IMR-90 (cell line): ENCODE results near the gene VPS13A. TPM values are rescaled to one million over a fixed set of nuclear protein-coding genes. Genes with fewer than 3 reads are reported as not detected.

Experiments used
- ATAC-seq: fragments of 200-7000 bp; cut with Tn5 transposase; 2 replicates; pipeline ENCODE4 v1.9.1; 2020; ENCODE audit warnings: low read depth, mild to moderate bottlenecking, moderate library complexity
- BruUV-seq: library from RNA; stranded (reverse); fragments of 400-500 nt; replicated peaks from 2 replicates; lab custom pipeline; 2021; lab: Mats Ljungman, UMichigan
- CTCF ChIA-PET: fragments of 300-600 bp; formaldehyde crosslinking; extraction: SDS; loops from one replicate; lab custom pipeline; 2021; ENCODE audit warnings: antibody characterized with exemption; lab: Yijun Ruan, JAX
- POLR2A ChIA-PET: fragments of 300-600 bp; sonication (Branson Sonifier 250); formaldehyde crosslinking; loops from one replicate; lab custom pipeline; 2022; ENCODE audit warnings: antibody characterized with exemption; ENCODE audit not compliant: unreplicated experiment; lab: Charles Lee
- DNase-seq: peaks from one replicate; pipeline ENCODE4 v3.0.0; 2013
- H2AFZ ChIP-seq: replicated peaks from 2 replicates; pipeline ENCODE3; 2013; ENCODE audit warnings: low read length, mild to moderate bottlenecking; ENCODE audit not compliant: poor library complexity
- H2AK5ac ChIP-seq: 2 replicates; pipeline ENCODE4 v1.6.1; 2013; ENCODE audit warnings: low read depth, low read length, inconsistent platforms
- H2AK9ac ChIP-seq: replicated peaks from 2 replicates; pipeline ENCODE3; 2013; ENCODE audit warnings: mild to moderate bottlenecking, low read depth, low read length, moderate library complexity; ENCODE audit not compliant: poor library complexity
- H2BK120ac ChIP-seq: 2 replicates; pipeline ENCODE4 v1.6.1; 2013; ENCODE audit warnings: low read depth, low read length, inconsistent platforms
- H2BK15ac ChIP-seq: 3 replicates; pipeline ENCODE4 v1.6.1; 2013; ENCODE audit warnings: low read depth, low read length, inconsistent platforms
- H2BK20ac ChIP-seq: 2 replicates; pipeline ENCODE4 v1.6.1; 2013; ENCODE audit warnings: low read depth, mild to moderate bottlenecking, inconsistent platforms, low read length, moderate library complexity
- H2BK5ac ChIP-seq: 2 replicates; pipeline ENCODE4 v1.6.1; 2013; ENCODE audit warnings: mild to moderate bottlenecking, low read depth, low read length, inconsistent platforms; ENCODE audit not compliant: poor library complexity, severe bottlenecking
- H3K14ac ChIP-seq: replicated peaks from 2 replicates; pipeline ENCODE4 v1.6.1; 2013; ENCODE audit warnings: low read depth, low read length, inconsistent platforms
- H3K18ac ChIP-seq: 2 replicates; pipeline ENCODE4 v1.6.1; 2013; ENCODE audit warnings: low read depth, low read length, control low read depth
- H3K23ac ChIP-seq: 2 replicates; pipeline ENCODE4 v1.6.1; 2013; ENCODE audit warnings: low read depth, low read length, inconsistent platforms
- H3K27ac ChIP-seq: 2 replicates; pipeline ENCODE4 v1.5.1; 2013; ENCODE audit warnings: mild to moderate bottlenecking, control low read depth, low read length; ENCODE audit not compliant: insufficient read depth
- H3K27me3 ChIP-seq: 2 replicates; pipeline ENCODE4 v1.6.1; 2013; ENCODE audit warnings: low read length; ENCODE audit not compliant: control insufficient read depth, insufficient read depth
- H3K36me3 ChIP-seq: 2 replicates; pipeline ENCODE4 v1.6.1; 2013; ENCODE audit warnings: low read length, mixed read lengths; ENCODE audit not compliant: control insufficient read depth, insufficient read depth
- H3K4ac ChIP-seq: 2 replicates; pipeline ENCODE4 v1.6.1; 2013; ENCODE audit warnings: low read depth, low read length, inconsistent platforms
- H3K4me1 ChIP-seq: 2 replicates; pipeline ENCODE4 v1.6.1; 2013; ENCODE audit warnings: low read length, mixed read lengths; ENCODE audit not compliant: control insufficient read depth, insufficient read depth
- H3K4me2 ChIP-seq: 2 replicates; pipeline ENCODE4 v1.6.1; 2013; ENCODE audit warnings: low read depth, mild to moderate bottlenecking, control low read depth, low read length, moderate library complexity
- H3K4me3 ChIP-seq: 2 replicates; pipeline ENCODE4 v1.5.1; 2013; ENCODE audit warnings: low read depth, mild to moderate bottlenecking, control low read depth, low read length, moderate library complexity; ENCODE audit not compliant: insufficient read depth
- H3K56ac ChIP-seq: 2 replicates; pipeline ENCODE4 v1.6.1; 2013; ENCODE audit warnings: low read length, inconsistent platforms; ENCODE audit not compliant: insufficient read depth; ENCODE audit errors: extremely low read depth
- H3K79me1 ChIP-seq, 2 experiments: 2 replicates each; pipeline ENCODE4 v1.6.1; 2013; ENCODE audit warnings: low read length in 2 of 2, inconsistent platforms in 1 of 2, low read depth in 1 of 2
- H3K9ac ChIP-seq: 2 replicates; pipeline ENCODE4 v1.6.1; 2013; ENCODE audit warnings: low read depth, low read length, control low read depth
- H3K9me1 ChIP-seq: 2 replicates; pipeline ENCODE4 v1.6.1; 2013; ENCODE audit warnings: low read length, inconsistent platforms; ENCODE audit not compliant: insufficient read depth
- H3K9me3 ChIP-seq: 2 replicates; pipeline ENCODE4 v1.6.1; 2013; ENCODE audit warnings: low read length; ENCODE audit not compliant: control insufficient read depth, insufficient read depth
- H4K20me1 ChIP-seq: 2 replicates; pipeline ENCODE4 v1.6.1; 2013; ENCODE audit warnings: low read length, inconsistent platforms; ENCODE audit not compliant: insufficient read depth
- H4K5ac ChIP-seq: 2 replicates; pipeline ENCODE4 v1.6.1; 2013; ENCODE audit warnings: mild to moderate bottlenecking, low read depth, low read length, control low read depth
- H4K8ac ChIP-seq, 2 experiments: 2 replicates each; pipeline ENCODE4 v1.6.1; 2013; ENCODE audit warnings: low read depth in 2 of 2, low read length in 2 of 2, control low read depth in 1 of 2, inconsistent platforms in 1 of 2
- H4K91ac ChIP-seq: 2 replicates; pipeline ENCODE4 v1.6.1; 2013; ENCODE audit warnings: low read depth, low read length, inconsistent platforms; ENCODE audit not compliant: insufficient read depth
- BHLHE40 ChIP-seq: fragments of 150-350 bp; IDR thresholded peaks from 2 replicates; pipeline ENCODE4 v1.6.1; 2016; ENCODE audit warnings: mild to moderate bottlenecking, low read depth, low read length
- CEBPB ChIP-seq: IDR thresholded peaks from 2 replicates; pipeline ENCODE4 v1.6.1; 2012; ENCODE audit warnings: low read depth, low read length, improper control_type of control experiment
- CHD1 ChIP-seq: IDR thresholded peaks from 2 replicates; pipeline ENCODE4 v1.6.1; 2012; ENCODE audit warnings: low read depth, low read length, improper control_type of control experiment
- FOS ChIP-seq: fragments of 150-350 bp; IDR thresholded peaks from 2 replicates; pipeline ENCODE4 v1.6.1; 2016; ENCODE audit warnings: low read depth, low read length
- MAFK ChIP-seq: IDR thresholded peaks from 2 replicates; pipeline ENCODE4 v1.6.1; 2012; ENCODE audit warnings: low read depth, low read length, improper control_type of control experiment
- MAZ ChIP-seq: IDR thresholded peaks from 2 replicates; pipeline ENCODE4 v1.6.1; 2012; ENCODE audit warnings: low read depth, mild to moderate bottlenecking, low read length, improper control_type of control experiment, moderate library complexity, borderline replicate concordance
- MXI1 ChIP-seq: IDR thresholded peaks from 2 replicates; pipeline ENCODE4 v1.6.1; 2012; ENCODE audit warnings: low read depth, mild to moderate bottlenecking, low read length, moderate library complexity, borderline replicate concordance
- NFE2L2 ChIP-seq: fragments of 150-350 bp; IDR thresholded peaks from 2 replicates; pipeline ENCODE4 v1.6.1; 2016; ENCODE audit warnings: low read depth, mild to moderate bottlenecking, low read length
- POLR2A ChIP-seq: IDR thresholded peaks from 2 replicates; pipeline ENCODE4 v1.6.1; 2012; ENCODE audit warnings: mild to moderate bottlenecking, low read depth, low read length
- RAD21 ChIP-seq: IDR thresholded peaks from 2 replicates; pipeline ENCODE4 v1.6.1; 2012; ENCODE audit warnings: low read length, improper control_type of control experiment
- RCOR1 ChIP-seq: IDR thresholded peaks from 2 replicates; pipeline ENCODE4 v1.6.1; 2012; ENCODE audit warnings: mild to moderate bottlenecking, low read length, improper control_type of control experiment; ENCODE audit not compliant: insufficient replicate concordance
- RFX5 ChIP-seq: IDR thresholded peaks from 2 replicates; pipeline ENCODE4 v1.8.0; 2012; ENCODE audit warnings: low read depth, mild to moderate bottlenecking, low read length, moderate library complexity
- SMC3 ChIP-seq: fragments of 150-350 bp; IDR thresholded peaks from 2 replicates; pipeline ENCODE4 v1.6.1; 2016; ENCODE audit warnings: low read depth, mild to moderate bottlenecking, antibody characterized with exemption, low read length, moderate library complexity
- WGBS, 2 experiments: methylation state at CpG; one replicate each; pipeline versions ENCODE4 v1.1.5 to v1.1.7; 2013; ENCODE audit warnings: missing lambda C conversion rate in 2 of 2; ENCODE audit not compliant: insufficient read length in 1 of 2; ENCODE audit errors: extremely low coverage in 2 of 2; 5-methylcytosine and 5-hydroxymethylcytosine counted together
- dilution Hi-C: fragments of 300-500 bp; cut with HindIII; formaldehyde crosslinking; loops from one replicate; pipeline ENCODE4 v1.14.3; 2018; ENCODE audit warnings: low sequenced_read_pairs; ENCODE audit not compliant: unreplicated experiment
- in situ Hi-C: fragments of 300-500 bp; cut with MboI; formaldehyde crosslinking; loops from 3 replicates; pipeline ENCODE4 v1.14.3; 2019; ENCODE audit warnings: low sequenced_read_pairs, inconsistent platforms, mixed read lengths
- intact Hi-C: fragments of 100-400 bp; cut with micrococcal nuclease; formaldehyde crosslinking; loops from 2 replicates; pipeline ENCODE4 v1.10.0; 2022
- polyA plus RNA-seq, 3 experiments: library from polyadenylated mRNA; depleted of rRNA; stranded (reverse); fragments of >200 nt; gene quantifications; 2 replicates each; pipeline ENCODE4 v1.2.3, GENCODE V29; 2012; ENCODE audit warnings: low replicate concordance in 1 of 3
- total RNA-seq: library from RNA; depleted of rRNA; stranded (reverse); fragments of >200 nt; gene quantifications from 2 replicates; pipeline ENCODE4 v1.2.3, GENCODE V29; 2012
- TF ChIP-seq, protein P1 (sequence below): fragments of 150-350 bp; IDR thresholded peaks from 2 replicates; pipeline ENCODE4 v1.6.1; 2016; ENCODE audit warnings: low read depth, mild to moderate bottlenecking, low read length, moderate library complexity, borderline replicate concordance
- TF ChIP-seq, protein P2 (sequence below): fragments of 150-350 bp; IDR thresholded peaks from 2 replicates; pipeline ENCODE4 v1.6.1; 2017; ENCODE audit warnings: mild to moderate bottlenecking, antibody characterized with exemption, low read length, low read depth
- TF ChIP-seq, protein P3 (sequence below): conservative IDR thresholded peaks from 2 replicates; pipeline ENCODE4 v1.5.1; 2012; ENCODE audit warnings: mild to moderate bottlenecking, low read depth, low read length, improper control_type of control experiment

Gene VPS13A
- total and polyA plus RNA-seq, 2 of the 4 experiments (the other 2 are of a cell fraction): 10.4 to 26.5 TPM

DNA sequence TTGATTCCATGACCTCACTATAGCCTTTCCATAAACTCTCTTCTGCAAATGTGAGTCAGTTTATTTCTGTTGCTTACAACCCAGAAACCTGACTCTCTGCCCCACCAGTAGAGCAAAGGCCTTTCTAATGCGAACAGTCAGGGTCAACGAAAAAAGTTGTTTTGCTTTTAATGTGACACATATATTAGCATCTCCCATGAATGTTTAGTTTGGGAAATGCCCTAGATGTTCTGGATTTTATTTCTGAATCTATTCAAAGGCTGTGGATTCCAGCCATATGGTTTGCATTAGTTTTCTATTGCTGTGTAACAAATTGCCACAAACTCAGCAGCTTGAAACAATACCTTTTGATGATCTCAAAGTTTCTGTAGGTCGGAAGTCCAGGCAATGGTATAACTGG, 277.3 kb downstream of the VPS13A start:
- no peaks in the 10 kb centered on the region for H3K9me1 ChIP-seq
- peaks cover 2% of the 10 kb centered on the region; the same call in 1 of the 2 replicates for H3K9me3 ChIP-seq
- no peak overlapping the region for H3K56ac ChIP-seq
- ChIA-PET CTCF (interaction anchor here (1.5 kb wide), 1 partner anchor 297 kb away, joined by 6 read pairs; no protein-coding TSS in a partner anchor), POLR2A (no interaction called here)
- H4K5ac ChIP-seq: no peak overlapping the region
- H4K91ac ChIP-seq: no peak overlapping the region
- DNase-seq: peak; percentile 64
- no peak overlapping the region for H3K14ac ChIP-seq
- no peaks in the 10 kb centered on the region for H3K36me3 ChIP-seq
- H2BK20ac ChIP-seq: no peak overlapping the region
- H3K4me1 ChIP-seq: no peaks in the 10 kb centered on the region
- BruUV-seq: no TSS peak
- in situ Hi-C loops: no loop called here
- dilution Hi-C loops: no loop called here
- intact Hi-C loops: loop anchor here (5.0 to 10.0 kb wide), 3 partner anchors 277 to 780 kb away; partner anchors contain the start of genes CEP78 and VPS13A
- no peak overlapping the region for H2AFZ ChIP-seq
- no peak overlapping the region for H2BK15ac ChIP-seq
- H2BK5ac ChIP-seq: no peak overlapping the region
- H2BK120ac ChIP-seq: no peak overlapping the region
- H3K79me1 ChIP-seq: no peaks in the 10 kb centered on the region
- H4K20me1 ChIP-seq: no peaks in the 10 kb centered on the region
- no peak overlapping the region for H3K9ac ChIP-seq
- H3K4ac ChIP-seq: no peak overlapping the region
- no peak overlapping the region for H2AK5ac ChIP-seq
- H2AK9ac ChIP-seq: no peak overlapping the region
- H3K23ac ChIP-seq: no peak overlapping the region
- no peak overlapping the region for H4K8ac ChIP-seq
- TF ChIP-seq, protein P1, sequence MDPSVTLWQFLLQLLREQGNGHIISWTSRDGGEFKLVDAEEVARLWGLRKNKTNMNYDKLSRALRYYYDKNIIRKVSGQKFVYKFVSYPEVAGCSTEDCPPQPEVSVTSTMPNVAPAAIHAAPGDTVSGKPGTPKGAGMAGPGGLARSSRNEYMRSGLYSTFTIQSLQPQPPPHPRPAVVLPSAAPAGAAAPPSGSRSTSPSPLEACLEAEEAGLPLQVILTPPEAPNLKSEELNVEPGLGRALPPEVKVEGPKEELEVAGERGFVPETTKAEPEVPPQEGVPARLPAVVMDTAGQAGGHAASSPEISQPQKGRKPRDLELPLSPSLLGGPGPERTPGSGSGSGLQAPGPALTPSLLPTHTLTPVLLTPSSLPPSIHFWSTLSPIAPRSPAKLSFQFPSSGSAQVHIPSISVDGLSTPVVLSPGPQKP: no peak
- no peak for TF ChIP-seq RFX5
- no peak for TF ChIP-seq SMC3
- TF ChIP-seq MAFK: no peak
- TF ChIP-seq, protein P2, sequence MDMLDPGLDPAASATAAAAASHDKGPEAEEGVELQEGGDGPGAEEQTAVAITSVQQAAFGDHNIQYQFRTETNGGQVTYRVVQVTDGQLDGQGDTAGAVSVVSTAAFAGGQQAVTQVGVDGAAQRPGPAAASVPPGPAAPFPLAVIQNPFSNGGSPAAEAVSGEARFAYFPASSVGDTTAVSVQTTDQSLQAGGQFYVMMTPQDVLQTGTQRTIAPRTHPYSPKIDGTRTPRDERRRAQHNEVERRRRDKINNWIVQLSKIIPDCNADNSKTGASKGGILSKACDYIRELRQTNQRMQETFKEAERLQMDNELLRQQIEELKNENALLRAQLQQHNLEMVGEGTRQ: no peak
- TF ChIP-seq BHLHE40: no peak
- no peak for TF ChIP-seq MXI1
- TF ChIP-seq RAD21: no peak
- no peak for TF ChIP-seq POLR2A
- TF ChIP-seq RCOR1: no peak
- no peak for TF ChIP-seq CHD1
- TF ChIP-seq, protein P3, sequence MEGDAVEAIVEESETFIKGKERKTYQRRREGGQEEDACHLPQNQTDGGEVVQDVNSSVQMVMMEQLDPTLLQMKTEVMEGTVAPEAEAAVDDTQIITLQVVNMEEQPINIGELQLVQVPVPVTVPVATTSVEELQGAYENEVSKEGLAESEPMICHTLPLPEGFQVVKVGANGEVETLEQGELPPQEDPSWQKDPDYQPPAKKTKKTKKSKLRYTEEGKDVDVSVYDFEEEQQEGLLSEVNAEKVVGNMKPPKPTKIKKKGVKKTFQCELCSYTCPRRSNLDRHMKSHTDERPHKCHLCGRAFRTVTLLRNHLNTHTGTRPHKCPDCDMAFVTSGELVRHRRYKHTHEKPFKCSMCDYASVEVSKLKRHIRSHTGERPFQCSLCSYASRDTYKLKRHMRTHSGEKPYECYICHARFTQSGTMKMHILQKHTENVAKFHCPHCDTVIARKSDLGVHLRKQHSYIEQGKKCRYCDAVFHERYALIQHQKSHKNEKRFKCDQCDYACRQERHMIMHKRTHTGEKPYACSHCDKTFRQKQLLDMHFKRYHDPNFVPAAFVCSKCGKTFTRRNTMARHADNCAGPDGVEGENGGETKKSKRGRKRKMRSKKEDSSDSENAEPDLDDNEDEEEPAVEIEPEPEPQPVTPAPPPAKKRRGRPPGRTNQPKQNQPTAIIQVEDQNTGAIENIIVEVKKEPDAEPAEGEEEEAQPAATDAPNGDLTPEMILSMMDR: no peak
- TF ChIP-seq FOS: no peak
- TF ChIP-seq MAZ: no peak
- no peak for TF ChIP-seq NFE2L2
- no peak for TF ChIP-seq CEBPB
- 57% methylated on average over 1 of the region's 3 CpGs; no CpG with 5 or more reads in 1 of the 2 experiments for WGBS, 2 experiments
- peak; percentile 24 for ATAC-seq
- no peak overlapping the region for H3K27ac ChIP-seq
- no peaks in the 10 kb centered on the region for H3K27me3 ChIP-seq
- H3K18ac ChIP-seq: no peak overlapping the region
- no peak overlapping the region for H3K4me3 ChIP-seq
- no peak overlapping the region for H3K4me2 ChIP-seq
